OCI-LY3 (cell line): Measurements from ENCODE around the gene DNM3.

Source experiments
- EZH2phosphoT487 ChIP-seq: fragments of 200-600 bp; shearing (Covaris generic); IDR thresholded peaks from 2 replicates; pipeline ENCODE4 v1.6.1; 2018; ENCODE audit warnings: antibody characterized with exemption, mixed run types, low read depth
- TF ChIP-seq, protein P1 (sequence below): fragments of 200-600, 300-600 bp; sonication (generic); IDR thresholded peaks from 2 replicates; pipeline ENCODE4 v1.5.1; 2014; ENCODE audit warnings: antibody characterized with exemption, low read length, low read depth

DNA sequence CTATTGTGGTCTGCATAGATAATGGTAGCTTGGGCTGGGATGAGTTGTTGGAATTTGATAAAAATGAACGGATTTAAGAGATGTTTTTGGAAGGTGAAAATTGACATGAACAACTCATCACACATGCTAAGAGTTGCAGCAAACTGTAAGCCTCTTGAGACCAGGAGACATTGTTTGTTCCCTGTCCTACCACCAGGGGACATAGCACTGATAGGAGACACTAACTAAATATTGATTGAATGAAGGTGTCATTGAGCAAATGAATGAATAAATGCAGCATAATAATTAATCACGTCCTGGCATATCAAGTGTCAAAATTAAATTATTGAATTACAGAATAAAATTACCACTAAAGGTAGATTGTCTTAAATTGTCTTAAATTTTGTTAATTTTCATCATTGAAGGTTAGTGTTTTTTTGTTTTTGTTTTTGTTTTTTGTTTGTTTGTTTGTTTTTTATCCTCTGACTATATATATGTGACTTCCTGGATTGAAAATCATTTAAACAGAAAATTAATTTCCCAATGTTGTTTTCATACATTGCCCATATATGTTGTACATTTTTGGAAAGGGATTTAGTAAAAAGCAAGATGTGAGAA is 293.9 kb downstream of the DNM3 start:
- TF ChIP-seq, protein P1, sequence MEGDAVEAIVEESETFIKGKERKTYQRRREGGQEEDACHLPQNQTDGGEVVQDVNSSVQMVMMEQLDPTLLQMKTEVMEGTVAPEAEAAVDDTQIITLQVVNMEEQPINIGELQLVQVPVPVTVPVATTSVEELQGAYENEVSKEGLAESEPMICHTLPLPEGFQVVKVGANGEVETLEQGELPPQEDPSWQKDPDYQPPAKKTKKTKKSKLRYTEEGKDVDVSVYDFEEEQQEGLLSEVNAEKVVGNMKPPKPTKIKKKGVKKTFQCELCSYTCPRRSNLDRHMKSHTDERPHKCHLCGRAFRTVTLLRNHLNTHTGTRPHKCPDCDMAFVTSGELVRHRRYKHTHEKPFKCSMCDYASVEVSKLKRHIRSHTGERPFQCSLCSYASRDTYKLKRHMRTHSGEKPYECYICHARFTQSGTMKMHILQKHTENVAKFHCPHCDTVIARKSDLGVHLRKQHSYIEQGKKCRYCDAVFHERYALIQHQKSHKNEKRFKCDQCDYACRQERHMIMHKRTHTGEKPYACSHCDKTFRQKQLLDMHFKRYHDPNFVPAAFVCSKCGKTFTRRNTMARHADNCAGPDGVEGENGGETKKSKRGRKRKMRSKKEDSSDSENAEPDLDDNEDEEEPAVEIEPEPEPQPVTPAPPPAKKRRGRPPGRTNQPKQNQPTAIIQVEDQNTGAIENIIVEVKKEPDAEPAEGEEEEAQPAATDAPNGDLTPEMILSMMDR, result peak; percentile 73
- no peak for TF ChIP-seq EZH2phosphoT487
